GM19351 (cell line): Measurements from ENCODE around the gene RPTOR.

Experiments used
- ATAC-seq: cut with Tn5 transposase; IDR thresholded peaks from one replicate; pipeline ENCODE4 v1.9.1; 2021; ENCODE audit warnings: mild to moderate bottlenecking, moderate library complexity; ENCODE audit not compliant: unreplicated experiment

Gene RPTOR

DNA sequence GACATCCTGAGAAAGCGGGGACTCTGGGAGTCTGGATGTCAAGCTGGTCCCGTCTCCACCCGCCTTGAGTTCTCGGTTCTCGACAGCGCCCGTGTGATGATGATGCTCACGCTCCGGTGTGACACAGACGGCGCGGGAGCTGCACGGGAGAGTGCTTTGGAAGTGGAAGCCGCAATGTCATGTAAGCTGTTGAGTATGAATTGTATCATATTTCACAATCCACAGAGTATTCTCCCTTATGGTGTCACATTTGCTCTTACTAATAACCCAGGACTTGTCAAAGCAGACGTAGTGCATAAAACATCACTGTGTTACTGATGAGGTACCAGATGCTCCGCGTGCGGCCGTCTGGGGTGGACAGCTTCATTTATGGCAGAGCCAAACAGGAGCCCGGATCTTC is 229.5 kb downstream of the RPTOR start:
- ATAC-seq: no peak

DNA sequence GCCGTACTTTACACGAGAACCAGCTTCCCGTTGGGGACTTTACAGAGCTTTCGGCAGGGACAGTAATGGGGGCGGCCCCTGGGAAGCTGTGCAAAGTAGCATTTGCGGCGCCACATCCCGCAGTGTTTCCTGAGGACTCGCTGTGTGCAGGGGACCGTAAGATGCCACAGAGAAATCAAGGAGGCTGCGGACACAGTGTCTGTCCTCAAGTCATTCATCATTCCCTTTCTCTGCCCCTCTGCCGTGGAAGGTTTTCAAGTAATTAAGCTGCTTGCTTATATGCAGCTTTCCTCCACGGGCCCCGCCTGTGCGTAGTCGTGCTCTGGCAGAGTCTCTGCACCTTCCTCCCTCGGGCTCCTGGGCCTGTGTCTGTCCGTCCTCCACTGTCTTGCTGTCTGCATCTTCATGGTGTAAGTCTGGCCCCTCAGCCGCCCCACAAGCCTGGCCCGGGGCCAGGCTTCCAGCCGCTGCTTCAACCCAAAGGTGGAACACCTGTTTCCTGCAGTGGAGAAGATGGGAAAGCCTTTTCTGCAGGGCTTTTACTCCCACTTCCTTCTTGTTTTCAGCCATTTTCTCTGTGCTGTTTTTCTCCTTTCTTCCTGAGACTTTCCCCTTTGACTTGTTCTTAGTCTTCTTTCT is 230.1 kb downstream of the RPTOR start:
- ATAC-seq: no peak

DNA sequence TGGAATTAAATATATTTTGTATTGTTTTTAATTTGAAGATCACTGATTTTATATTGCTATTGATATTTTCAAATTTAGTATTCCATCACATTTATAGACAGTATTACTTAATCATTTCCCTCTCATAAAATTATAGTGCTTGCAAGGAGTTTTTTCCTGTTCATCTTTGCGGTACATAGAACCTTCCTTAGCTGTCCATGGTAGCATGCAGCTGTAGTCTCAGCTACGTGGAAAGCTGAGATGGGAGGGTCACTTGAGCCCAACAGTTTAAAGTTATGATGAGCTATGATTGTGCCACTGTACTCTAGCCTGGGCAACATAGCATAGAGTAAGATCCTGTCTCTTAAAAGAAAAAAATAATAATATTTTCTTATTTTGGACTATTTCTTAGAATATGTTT is 231.2 kb downstream of the RPTOR start:
- no peak for ATAC-seq

- ATAC-seq: no peak
Observed at GRCh38 chr17:80777274-80777673, 232.6 kb downstream of the RPTOR start.

- no peak for ATAC-seq
Observed at GRCh38 chr17:80778716-80779115, 234.1 kb downstream of the RPTOR start.

DNA sequence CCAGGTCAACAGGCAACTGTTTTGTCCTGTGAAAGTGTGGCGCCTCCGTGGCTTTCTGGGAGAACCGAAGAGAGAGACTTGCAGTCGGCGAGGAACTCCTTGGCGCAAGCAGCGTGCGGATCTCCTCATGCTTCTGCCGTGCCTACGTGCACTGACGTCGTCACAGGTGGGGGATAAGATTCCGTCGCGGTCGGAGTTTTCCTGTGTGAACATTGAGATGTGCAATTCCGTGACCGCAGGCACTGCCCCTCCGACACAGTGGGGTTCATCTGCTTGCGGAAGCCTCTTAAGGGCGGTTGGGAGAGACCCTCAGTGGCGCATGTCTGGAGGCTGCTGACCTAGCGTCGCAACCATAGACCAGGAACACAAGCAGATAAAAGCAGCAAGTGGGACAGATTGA is 234.7 kb downstream of the RPTOR start:
- no peak for ATAC-seq

- ATAC-seq: no peak
Observed at GRCh38 chr17:80779961-80780380, 235.3 kb downstream of the RPTOR start.

DNA sequence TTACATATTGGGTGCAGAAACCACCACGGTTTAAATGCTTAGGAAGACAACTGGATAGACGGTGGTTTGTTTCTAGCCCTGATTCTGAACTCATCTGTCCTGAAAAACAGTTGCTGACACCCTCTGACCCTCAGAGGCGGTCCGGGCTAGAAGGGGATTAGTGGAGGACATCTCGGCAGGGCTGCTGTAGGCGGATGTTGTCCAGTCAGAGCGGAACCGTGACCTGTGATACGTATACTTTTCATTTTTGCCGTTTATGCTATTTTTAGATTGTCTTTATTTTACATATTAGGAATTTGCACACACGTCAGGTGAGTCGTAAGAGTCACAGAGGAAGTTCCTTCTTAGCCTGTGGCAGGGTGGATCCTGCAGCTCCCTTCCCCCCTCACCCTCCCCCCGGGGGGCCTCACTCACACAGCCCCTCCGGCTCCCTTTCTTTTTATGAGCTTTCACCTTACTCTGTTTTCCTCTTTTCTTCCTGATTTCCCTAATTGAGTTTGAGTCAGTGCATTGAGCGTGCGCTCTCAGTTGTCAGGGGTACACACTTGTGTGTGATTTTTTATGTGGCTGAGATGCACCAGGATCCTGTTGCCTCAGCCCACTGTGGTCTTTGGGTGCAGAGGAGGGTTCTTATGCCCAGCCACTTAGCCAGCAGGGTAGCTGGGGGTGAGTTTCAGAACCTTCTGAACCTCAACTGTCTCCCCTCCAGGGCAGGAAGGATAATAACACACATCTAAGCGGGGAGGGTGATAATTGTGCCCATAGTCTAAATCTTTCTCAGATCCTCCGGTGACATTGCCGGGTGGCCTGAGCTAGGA is 236.0 kb downstream of the RPTOR start:
- ATAC-seq: peak; percentile 78

- no peak for ATAC-seq
Observed at GRCh38 chr17:80781211-80781610, 236.6 kb downstream of the RPTOR start.

DNA sequence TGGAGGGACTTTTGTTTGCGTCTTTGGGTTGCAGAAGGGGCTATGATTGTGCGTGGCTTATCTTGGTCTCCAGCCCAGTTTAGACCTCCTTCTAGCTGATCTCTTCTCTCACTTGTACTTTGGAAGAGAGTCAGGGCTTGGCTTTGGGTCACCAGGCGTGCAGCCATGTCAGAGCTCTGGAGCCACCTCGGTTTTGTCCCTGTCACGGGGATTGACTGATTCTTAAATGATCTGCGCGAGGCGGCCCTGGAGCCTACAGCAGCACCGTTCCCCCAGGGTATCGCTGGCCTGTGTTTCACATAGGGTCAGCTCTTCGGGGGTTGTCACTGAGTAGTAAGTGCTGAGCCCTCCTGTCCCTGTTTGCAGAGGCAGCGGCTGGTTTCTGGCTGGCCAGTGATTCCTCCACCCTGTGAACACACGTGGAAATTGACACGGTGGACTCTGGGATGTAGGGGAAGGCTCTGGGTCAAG is 237.2 kb downstream of the RPTOR start:
- ATAC-seq: no peak

- no peak for ATAC-seq
Observed at GRCh38 chr17:80782536-80783427, 238.1 kb downstream of the RPTOR start.

DNA sequence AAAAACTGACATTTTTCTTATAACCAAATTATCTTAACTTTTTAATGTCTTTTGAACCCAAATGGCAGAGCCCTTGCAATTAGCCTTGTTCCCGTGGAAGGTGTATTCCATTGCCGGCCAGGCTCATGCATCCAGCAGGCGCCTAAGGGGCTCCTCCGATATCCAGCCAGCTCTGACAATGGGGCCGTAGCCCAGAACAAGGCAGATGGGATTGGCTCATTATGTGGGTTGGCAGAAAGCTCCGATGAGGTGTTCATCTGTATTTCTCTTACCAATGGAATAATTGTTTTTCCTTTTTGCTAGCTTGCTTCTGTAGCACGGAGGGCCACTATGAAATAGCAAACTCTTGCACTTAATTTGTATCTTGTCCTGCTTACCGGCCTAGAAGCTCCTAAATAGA is 238.8 kb downstream of the RPTOR start:
- no peak for ATAC-seq

DNA sequence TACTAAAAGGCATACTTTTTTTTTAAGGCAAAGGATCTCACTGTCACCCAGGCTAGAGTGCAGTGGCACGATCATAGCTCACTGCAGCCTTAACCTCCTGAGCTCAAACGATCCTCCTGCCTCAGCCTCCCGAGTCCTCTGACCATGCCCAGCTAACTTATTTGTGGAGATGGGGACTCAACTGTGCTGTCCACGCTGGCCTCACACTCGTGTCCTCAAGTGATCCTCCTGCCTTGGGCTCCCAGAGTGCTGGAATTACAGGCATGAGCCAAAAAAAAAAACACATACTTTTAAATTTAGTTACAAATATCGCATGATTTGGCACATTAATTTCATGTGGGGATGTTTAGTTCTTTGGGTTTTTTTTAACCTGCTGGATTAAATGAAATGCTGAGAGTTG is 239.3 kb downstream of the RPTOR start:
- no peak for ATAC-seq

DNA sequence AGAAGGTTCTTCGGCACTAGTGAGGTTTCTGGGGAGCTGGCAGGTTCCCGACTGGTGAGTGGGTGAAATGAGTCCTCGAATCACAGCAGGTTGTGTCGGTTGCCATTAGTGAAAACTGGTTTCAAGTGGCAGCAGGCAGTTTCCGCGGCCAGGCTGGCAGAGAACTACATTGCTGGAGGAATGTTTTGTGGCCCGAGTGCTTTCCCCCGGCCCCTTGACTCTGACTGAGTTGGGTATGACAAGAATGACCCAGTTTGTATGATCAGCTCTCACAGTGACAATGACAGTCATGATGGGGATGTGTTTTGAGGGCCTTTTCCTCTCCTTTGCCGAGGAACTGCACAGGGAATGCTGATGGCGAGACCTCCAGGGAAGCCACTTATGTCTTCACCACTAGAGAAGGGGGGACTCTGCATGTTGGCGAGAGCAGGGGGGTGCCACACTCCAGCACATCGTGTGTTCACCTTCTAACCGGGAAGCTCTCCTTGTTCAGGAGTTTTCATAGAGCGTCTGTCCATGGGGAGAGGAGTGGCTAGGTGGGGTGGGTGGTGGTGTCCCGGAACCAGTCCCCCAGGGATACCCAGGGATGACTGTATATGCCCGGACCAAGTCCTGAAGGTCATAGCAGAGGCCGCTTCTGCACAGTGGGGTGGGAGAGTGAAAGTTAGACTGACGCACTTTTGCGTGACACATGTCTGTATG is 241.0 kb downstream of the RPTOR start:
- no peak for ATAC-seq

DNA sequence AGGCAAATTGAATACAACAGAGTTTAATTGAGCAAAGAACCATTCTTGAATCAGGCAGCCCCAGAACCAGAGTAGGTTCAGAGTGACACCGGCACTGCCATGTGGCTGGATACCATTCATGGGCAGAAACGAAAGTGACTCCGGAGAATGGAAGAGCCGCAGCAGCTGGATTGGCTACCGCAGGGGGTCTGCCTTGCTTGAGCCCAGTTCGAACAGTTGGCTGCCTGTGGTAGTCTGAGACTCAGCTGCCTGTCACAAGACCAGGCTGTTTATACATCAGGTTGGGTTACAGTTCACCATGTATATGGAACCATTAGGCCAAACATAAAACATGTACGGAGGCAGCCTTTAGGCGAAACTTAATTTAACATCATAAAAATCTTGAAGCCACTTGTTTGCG is 241.8 kb downstream of the RPTOR start:
- ATAC-seq: no peak

DNA sequence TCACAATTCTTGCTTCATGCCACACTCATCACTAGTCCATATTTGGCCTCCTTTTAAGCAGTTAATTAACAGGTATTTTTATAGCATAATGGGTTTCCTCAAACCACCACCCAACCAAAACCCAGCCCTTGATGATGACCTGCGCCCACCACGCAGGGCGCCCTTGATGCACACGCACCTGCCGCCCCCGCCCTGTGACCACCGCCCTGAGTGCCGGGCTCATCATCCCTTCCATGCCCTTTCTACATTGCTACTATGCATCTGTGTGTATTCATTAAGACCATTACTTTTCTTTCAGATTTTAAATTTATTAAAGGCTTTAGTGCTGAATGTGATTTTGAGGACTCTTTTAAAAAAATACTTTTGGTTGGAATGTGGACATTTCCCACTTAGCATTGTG is 242.2 kb downstream of the RPTOR start:
- no peak for ATAC-seq

GRCh38 chr17:80787881-80788280 is 243.2 kb downstream of the RPTOR start:
- no peak for ATAC-seq

DNA sequence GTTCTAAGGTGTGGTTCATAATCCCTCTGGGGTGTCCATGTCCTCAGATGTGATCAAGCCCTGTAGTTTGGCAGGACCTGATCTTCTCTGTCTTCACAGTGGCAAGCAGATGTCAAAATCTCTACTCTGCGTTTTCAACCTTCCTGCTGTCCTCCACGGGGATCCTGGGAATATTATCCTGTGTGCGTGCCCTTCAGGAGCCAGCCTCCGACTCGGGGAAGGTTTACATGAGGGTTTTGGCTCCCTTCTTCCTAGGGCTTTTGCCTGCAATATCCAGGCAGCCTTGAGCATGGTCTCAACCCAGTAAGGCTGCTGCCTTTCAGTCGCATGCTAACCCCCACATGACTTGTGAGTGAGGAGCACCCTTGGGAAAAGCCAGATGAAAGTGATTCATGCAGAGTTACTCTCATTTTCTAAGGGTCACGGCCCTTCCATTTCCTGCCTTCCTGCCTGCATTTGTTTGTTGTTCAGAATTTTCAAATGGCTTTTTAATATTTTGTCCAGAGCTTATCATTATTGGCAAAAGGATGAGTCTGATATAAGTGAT is 244.8 kb downstream of the RPTOR start:
- ATAC-seq: no peak

- no peak for ATAC-seq
Observed at GRCh38 chr17:80790021-80790765, 245.6 kb downstream of the RPTOR start.
